Activated CD4-positive, alpha-beta T cell treated with anti-CD3 and anti-CD28 coated beads, Interleukin-2, amount 50 U/mL, for 1 hour (primary cell): ENCODE results near the gene SORBS1.

Experiments
- DNase-seq: peaks from one replicate; pipeline ENCODE4 v3.0.0-alpha.2; 2020

SORBS1 gene

GRCh38 chr10:95564291-95564690 is 3.1 kb upstream of the SORBS1 start:
- DNase-seq: no peak

DNA sequence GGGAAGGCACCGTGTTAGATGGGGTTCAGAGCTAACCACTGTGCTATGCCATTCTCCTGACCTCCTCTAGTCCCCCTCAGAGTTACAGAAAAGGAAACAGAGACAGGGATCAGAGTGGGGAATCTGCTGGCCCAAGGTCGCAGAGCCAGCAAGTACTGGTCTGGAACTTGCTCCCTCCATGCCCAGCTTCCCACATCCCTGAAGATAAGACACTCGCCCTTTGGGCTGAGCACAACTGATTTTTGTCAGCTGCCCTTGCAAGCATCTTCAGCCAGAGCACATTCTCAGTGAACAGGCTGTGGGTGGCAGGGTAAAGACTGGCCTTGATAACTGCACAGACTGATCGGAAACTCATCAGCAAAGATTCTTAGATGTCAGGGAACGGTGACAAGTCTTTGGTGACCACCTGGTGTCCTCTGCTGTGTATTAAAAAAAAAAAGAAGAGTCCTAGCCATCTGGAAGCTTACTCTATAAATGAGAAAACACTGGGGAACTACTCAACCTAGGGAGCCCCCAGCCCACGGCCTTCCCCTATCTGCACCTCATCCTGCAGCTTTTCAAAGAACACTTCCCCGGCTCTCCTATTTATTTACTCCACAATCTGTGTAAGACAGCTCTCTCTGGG is 1.3 kb upstream of the SORBS1 start:
- no peak for DNase-seq

- no peak for DNase-seq
Measured at GRCh38 chr10:95561864-95562177, 650 bp upstream of the SORBS1 start.

DNA sequence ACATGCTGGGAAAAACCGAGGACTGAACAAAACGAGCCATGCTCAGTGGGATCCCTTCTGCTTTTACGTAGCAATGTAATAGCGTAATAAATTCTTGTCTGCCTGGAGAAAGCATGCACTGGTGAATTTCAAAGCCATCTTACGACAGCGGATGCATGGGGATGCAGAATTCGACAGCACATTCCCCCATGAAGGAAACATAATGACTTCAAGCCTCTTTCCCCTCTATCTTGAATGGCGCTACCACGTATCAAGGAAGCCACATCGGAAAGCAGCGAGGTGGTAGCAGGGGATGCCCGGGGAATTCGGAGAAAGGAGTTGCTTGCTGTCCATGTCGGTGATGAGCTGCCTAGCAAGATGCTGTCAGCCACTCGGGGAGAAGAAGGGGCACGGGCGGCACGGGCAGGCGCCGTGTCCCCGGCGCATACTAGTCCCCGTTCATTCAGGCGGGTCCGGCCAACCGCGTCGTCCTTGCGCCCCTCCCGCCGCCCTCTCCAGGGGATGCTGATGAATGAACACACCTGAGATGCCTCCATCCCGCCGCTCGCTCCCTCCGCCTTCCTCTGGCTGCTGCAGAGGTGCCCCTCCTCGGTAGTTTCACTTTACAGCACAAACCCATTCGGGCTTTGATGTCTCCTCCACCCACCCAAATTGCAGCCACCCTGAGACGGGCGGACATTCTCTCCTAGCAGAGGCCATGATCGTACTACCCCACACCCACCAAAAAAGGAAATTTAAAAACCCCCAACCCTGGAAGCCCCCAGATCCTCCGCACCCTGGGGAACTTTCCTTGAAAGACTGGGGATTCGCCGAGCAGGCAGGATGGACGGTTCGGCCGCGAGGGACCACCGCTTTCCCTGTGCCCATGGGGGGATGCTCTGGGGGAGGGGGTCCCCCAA is 644 bp downstream of the SORBS1 start:
- peak; percentile 38 for DNase-seq

DNA sequence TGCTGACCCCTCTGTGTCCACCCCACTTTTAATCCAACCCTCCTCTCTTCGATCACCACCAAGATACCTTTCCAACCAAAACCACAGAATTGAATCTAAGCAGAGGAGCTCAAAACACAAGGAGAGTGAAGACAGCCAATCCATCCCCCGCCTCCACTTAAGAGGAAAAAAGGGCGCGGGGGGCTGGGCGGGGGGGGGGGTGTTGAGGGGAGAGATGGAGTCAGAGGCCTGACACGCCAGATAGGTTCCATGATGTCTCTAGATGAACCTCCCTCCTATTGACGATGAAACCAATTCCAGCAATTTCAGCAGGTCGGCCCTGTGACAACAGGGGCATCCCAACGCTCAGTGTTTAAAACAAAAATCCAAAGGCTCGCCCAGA is 1.3 kb downstream of the SORBS1 start:
- DNase-seq: no peak

DNA sequence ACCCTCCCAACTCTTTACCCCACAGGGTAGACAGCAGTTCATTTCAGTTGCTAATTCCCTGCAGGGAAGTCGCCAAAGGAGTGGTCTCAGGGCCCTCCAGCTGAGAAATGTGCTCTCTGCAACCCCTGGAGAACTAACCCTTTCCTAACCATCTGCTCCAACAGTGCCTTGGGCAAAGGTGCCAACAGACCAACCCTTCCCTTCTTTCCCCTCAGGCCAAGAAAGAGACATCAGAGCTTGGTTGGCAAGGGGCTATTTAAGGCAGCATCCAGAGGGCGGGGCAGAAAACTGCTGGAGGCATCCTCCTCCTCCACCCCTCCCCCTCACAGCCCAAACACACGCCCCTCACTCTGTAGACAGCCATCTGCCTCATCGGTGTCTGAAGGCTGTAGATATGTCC is 1.7 kb downstream of the SORBS1 start:
- DNase-seq: no peak

GRCh38 chr10:95558593-95559320 is 2.4 kb downstream of the SORBS1 start:
- no peak for DNase-seq

DNA sequence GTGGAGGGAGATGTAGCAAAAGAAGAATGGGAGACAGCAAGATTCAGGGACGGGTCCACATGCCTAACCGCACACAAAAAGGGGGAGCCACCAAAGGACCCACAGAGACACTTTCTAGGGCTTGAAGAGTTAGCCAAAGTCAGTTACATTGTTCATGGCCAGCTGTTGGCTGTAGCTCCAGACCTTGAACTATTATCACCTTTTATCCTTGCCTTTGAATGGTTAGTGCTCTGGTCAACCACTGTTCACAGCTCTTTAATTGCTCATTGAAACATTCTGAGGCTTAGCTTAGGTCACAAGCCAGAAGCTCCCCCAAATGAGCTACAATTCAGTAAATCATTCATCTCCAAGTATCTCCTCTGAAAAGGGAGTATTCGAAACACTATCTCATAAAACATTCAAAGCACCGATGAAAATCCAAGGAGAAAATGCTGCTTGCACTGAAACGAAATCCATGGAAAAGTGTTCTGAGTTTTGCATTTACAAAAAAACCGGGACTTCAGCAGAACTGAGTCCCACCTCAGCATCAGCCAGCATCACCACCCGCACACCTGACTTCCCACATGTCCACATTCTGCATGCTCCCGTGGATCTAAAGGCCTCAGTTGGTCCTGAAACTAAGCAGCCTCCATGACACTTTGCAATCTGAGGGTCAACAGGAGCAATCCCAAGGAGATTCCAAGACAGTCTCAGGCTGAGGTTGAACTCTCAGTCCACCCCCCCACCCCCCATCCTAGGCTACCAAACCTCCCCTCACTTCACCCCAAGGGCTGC is 4.0 kb downstream of the SORBS1 start:
- no peak for DNase-seq

- DNase-seq: no peak
Measured at GRCh38 chr10:95553674-95554073, 7.5 kb downstream of the SORBS1 start.

DNA sequence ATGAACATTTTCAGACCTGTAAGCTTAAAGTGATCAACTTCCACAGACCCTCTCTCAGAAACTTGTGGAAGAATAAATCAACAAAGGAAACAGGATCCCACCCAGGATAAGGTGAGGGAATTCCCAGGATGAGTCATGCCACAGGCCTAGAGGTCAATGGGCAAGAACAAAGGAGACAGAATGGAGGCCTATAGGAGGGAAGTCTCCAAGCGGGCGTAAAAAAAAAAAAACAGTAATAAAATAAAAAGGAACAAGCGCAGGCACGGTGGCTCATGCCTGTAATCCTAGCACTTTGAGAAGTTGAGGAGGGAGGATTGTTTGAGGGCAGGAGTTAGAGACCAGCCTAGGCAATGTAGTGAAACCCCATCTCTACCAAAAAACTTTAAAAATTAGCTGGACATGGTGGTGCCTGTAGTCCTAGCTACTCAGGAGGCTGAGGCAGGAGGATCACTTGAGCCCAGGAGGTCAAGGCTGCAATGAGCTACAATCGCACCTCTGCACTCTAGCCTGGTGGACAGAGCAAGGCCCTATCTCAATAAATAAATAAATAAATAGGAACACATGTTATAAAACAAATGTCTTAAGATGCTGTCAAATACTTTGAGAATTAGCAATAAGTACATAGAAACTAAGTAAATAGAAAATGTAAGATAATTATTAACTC is 8.4 kb downstream of the SORBS1 start:
- DNase-seq: no peak

- DNase-seq: no peak
Measured at GRCh38 chr10:95550073-95550672, 11.0 kb downstream of the SORBS1 start.

DNA sequence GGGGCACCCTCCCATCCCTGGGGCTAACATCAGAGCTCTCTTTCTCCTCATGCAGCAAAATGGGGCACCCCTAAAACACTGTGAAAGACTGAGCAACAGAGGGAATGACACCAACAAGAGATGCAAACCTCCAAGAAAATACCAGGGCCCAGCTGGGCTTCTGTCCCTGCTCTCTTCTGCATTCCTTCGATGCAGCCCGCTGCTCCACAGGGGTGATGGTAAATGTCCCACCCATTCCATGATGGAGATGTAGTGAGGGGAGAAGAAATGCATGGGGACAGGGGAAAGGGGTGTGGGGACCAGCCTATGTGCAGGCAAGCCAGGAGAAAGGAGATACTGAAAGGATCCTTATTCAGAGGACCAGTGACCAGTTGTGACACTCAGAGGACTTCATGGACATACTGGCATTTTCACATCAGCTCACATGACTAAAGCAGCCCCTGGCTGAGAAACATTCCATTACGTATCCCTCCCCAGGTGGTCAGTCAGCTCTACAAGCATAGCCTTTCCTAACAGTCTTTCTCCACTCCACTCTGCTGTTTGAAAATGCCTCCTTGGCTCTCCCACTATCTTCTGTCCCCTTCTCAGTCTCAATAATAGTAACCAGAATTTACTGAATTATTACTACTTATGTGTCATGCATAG is 13.3 kb downstream of the SORBS1 start:
- no peak for DNase-seq

DNA sequence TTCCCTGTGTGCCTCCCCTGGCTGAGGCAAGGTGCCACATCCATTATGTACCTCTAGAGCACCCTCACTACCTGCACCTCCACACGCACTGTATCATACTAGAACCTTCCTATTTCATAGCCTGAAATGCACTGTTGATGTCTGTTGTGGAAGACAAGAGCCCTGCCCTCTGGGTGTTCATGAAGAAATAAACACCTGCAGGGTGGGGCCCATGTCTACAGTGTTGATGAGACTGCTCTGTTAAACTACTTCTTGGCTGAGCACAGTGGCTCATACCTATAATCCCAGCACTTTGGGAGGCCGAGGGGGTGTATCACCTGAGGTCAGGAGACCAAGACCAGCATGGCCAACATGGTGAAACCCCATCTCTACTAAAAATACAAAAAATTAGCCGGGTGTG is 14.0 kb downstream of the SORBS1 start:
- no peak for DNase-seq

DNA sequence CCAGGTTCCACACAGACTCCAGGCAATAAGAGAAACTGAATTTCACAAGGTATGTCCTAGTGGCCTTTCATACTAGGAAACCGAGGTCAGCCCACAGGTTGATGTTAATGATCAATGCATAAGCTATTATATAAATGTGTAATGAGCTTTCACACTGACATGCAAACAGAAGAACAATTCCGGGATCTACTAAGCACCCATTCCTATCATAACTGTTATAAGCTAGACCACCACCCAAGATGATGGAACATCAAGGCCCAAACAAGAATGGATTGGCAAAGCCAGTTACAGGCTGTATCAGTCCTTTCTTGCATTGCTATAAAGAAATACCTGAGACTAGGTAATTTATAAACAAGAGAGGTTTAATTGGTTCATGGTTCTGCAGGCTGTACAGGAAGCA is 15.2 kb downstream of the SORBS1 start:
- no peak for DNase-seq

DNA sequence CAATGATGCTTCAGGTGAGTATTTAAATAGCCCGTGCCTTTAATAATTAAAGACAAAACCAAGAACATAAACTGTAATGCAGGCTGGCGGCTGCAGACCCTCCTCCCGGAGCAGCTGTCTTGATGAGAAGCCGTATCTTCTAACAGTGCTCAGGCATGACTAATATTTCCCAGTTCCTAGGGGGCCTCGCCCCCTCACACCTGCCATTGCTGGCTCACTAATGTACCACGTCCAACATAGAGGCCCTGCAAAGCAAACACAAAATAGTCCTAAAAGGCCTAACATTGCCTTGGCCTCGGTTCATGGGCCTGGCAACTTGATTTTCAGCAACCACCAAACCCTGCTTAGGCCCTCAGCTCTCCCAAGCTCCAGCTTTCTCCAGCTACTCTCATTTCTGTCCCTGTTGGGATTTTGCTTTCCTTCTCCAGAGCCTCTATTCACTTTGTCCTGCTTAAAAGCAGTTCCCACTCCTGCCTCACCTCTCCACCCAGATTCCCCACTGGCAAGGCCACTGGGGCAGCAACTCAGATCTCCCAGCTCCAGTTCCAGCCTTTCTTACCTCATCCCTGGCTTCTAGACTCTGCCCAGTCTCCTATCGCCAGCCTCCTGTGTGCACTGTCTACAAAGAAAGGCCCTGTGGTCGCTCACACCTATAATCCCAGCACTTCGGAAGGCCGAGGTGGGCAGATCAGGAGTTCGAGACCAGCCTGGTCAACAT is 16.2 kb downstream of the SORBS1 start:
- DNase-seq: no peak

DNA sequence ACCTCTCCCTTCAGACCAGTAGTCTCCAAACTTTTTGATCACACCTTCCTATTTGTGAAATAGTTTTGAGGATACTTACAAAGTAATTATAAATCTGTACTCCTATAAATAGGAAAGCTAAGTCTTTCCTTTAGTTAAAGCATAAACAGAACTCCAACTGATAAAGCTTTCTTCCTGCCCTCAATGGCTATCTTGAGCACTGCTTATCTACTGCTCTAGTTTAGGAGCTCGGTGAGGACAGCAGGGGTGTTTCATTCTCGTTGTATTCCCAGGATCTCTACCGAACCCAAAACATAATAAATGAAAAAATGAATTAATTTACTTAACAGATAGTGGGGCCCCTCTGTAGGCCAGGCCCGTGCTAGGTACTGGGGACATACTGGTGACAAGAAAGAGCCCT is 17.7 kb downstream of the SORBS1 start:
- no peak for DNase-seq

GRCh38 chr10:95542761-95543160 is 18.4 kb downstream of the SORBS1 start:
- no peak for DNase-seq

DNA sequence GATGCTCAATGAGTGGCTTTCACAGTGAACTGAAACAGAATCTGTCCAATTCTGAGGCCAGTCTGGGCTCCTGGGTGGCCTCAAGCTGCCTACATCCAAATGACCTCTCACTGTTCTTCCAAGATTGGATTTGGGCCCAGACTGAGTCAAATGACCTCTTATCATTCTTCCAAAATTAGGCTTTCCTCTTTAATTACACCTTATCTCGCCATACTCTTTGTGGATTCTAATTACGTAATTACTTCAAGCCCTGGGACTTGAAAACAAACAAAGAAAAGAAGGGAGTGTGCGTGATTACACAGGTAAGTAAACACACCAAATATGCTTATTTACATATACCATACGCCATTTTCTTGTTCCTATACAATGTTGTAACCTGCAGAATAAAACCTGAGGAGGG is 18.8 kb downstream of the SORBS1 start:
- no peak for DNase-seq

DNA sequence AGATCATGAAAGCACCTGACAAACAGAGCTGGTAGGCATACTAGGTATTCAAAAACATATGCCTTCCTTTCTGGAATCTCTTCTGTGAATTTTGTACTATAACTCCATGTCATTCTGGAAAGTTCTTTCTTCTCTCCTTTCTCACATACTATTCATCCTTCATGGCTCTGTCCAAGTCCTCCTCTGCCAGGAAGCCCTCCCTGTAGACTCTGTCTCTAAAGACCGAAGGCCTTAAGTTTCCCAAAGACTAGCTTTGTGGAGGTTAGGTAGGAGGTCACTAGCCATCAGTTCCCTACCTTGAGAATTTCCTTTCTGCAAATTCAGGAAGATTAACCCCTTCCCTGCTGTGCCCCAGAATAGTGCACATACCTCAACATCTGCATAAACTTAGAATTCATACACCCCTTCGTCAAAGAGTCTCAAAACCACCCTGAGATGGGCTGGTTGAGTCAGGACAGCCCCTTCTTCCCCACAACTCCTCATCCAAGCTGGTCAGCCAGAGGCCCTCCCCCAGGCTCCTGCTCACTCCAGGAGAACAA is 20.6 kb downstream of the SORBS1 start:
- DNase-seq: no peak

DNA sequence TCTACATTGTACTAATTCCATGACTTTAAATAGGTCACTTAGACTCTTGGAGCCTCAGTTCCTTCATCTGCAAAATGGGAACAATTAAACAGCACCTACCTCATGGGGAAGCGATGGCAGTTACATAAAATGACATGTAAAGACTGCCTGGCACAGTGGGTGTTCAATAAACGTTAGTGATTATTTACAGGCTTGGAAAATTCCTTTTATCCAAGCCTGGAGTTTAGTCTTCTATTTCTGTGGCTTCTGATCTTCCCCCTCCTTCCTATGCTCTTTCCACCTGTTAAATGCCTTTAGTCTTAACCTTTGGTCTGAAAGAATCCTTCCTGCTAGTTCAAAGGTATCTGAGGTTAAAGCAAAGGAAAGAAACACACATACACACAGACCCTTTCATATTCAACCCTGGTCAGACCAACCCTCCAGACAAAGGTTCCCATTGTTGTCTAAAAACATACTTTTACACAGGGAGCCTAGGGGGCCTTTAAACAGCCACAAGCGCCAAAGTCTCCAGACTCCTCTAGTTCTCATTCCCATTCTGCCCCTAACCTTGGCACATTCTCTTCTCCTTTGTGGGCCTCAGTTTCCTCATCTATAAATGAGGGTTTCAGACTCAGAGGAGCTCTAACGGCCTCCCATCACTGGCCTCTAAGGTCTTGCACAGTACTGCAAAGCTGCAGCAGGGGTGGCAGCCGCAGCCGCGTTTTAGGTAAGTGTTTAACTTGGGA is 21.4 kb downstream of the SORBS1 start:
- no peak for DNase-seq
